Measurements from ENCODE around the gene RNH1.

Gene RNH1

GRCh38 chr11:506995-507726 is at the start of gene RNH1:
RNH1 (minus strand) TSS chr11:507242; CDS start chr11:502162, 5,080 bp downstream.
- DNase-seq (ENCODE audit: low spot score): peak; percentile 96

GRCh38 chr11:555780-556661 is 49.0 kb upstream of the RNH1 start:
- DNase-seq (ENCODE audit: low spot score): no peak

- DNase-seq (ENCODE audit: low spot score): no peak
These were observed 48.3 kb upstream of the RNH1 start for GRCh38 chr11:555227-555779.

GRCh38 chr11:554428-555226 is 47.6 kb upstream of the RNH1 start:
- peak; percentile 66 for DNase-seq (ENCODE audit: low spot score)

- DNase-seq (ENCODE audit: low spot score): no peak
These were observed 46.9 kb upstream of the RNH1 start for GRCh38 chr11:553988-554340.

GRCh38 chr11:553083-553987 is 46.3 kb upstream of the RNH1 start:
- no peak for DNase-seq (ENCODE audit: low spot score)

GRCh38 chr11:551596-551995 is 44.6 kb upstream of the RNH1 start:
- DNase-seq (ENCODE audit: low spot score): no peak

GRCh38 chr11:551131-551530 is 44.1 kb upstream of the RNH1 start:
- DNase-seq (ENCODE audit: low spot score): no peak

GRCh38 chr11:550746-551085 is 43.7 kb upstream of the RNH1 start:
- DNase-seq (ENCODE audit: low spot score): no peak

- no peak for DNase-seq (ENCODE audit: low spot score)
These were observed 43.1 kb upstream of the RNH1 start for GRCh38 chr11:550021-550745.

- no peak for DNase-seq (ENCODE audit: low spot score)
These were observed 41.9 kb upstream of the RNH1 start for GRCh38 chr11:548700-549603.

- DNase-seq (ENCODE audit: low spot score): no peak
These were observed 38.1 kb upstream of the RNH1 start for GRCh38 chr11:545171-545570.

- no peak for DNase-seq (ENCODE audit: low spot score)
These were observed 37.8 kb upstream of the RNH1 start for GRCh38 chr11:544817-545166.

GRCh38 chr11:541433-541885 is 34.4 kb upstream of the RNH1 start:
- no peak for DNase-seq (ENCODE audit: low spot score)

GRCh38 chr11:540583-541432 is 33.8 kb upstream of the RNH1 start:
- no peak for DNase-seq (ENCODE audit: low spot score)

GRCh38 chr11:539971-540481 is 33.0 kb upstream of the RNH1 start:
- no peak for DNase-seq (ENCODE audit: low spot score)

GRCh38 chr11:538431-539051 is 31.5 kb upstream of the RNH1 start:
- no peak for DNase-seq (ENCODE audit: low spot score)

All from hematopoietic multipotent progenitor cell treated with erythropoietin and hydrocortisone succinate and interleukin-3 and kit ligand, for 15 days (in vitro differentiated cells).